GM23338 (cell line): ENCODE measurements around the gene LYVE1. TPM values are rescaled to one million over a fixed set of nuclear protein-coding genes. Genes with fewer than 3 reads are reported as not detected.

ENCODE experiments used
- ATAC-seq: fragments of 200-7000 bp; cut with Tn5 transposase; 3 replicates; pipeline ENCODE4 v1.9.1; 2020
- DNase-seq: peaks from one replicate; pipeline ENCODE4 v3.0.0-alpha.2; 2015; ENCODE audit warnings: low spot score
- H2AFZ ChIP-seq: fragments of 200-600 bp; sonication (generic); 2 replicates; pipeline ENCODE4 v1.8.0; 2016; ENCODE audit warnings: antibody characterized with exemption, mild to moderate bottlenecking, moderate library complexity
- H3F3A ChIP-seq: fragments of 200-600 bp; sonication (generic); replicated peaks from 2 replicates; pipeline ENCODE4 v1.8.0; 2017; ENCODE audit warnings: antibody characterized with exemption, mixed run types, low read depth
- H3K27ac ChIP-seq: fragments of 200-600 bp; sonication (generic); 2 replicates; pipeline ENCODE4 v1.6.1; 2016; ENCODE audit warnings: low read depth
- H3K27me3 ChIP-seq: fragments of 200-600 bp; sonication (generic); 2 replicates; pipeline ENCODE4 v1.8.0; 2016; ENCODE audit warnings: mild to moderate bottlenecking, mixed run types, moderate library complexity; ENCODE audit not compliant: insufficient read depth
- H3K36me3 ChIP-seq: fragments of 200-600 bp; sonication (generic); 2 replicates; pipeline ENCODE4 v1.8.0; 2016; ENCODE audit warnings: mild to moderate bottlenecking; ENCODE audit not compliant: insufficient read depth
- H3K4me1 ChIP-seq: fragments of 200-600 bp; sonication (generic); 2 replicates; pipeline ENCODE4 v1.8.0; 2016; ENCODE audit warnings: mild to moderate bottlenecking, moderate library complexity; ENCODE audit not compliant: insufficient read depth
- H3K4me2 ChIP-seq: fragments of 200-600 bp; sonication (generic); 2 replicates; pipeline ENCODE4 v1.7.1; 2017; ENCODE audit warnings: mixed run types
- H3K4me3 ChIP-seq: fragments of 200-600 bp; sonication (generic); 2 replicates; pipeline ENCODE4 v1.6.1; 2016; ENCODE audit warnings: mixed run types
- H3K79me2 ChIP-seq: fragments of 200-600 bp; sonication (generic); replicated peaks from 2 replicates; pipeline ENCODE4 v1.8.0; 2017; ENCODE audit warnings: mild to moderate bottlenecking; ENCODE audit not compliant: insufficient read depth
- H3K9me2 ChIP-seq: fragments of 200-600 bp; sonication (generic); 2 replicates; pipeline ENCODE4 v1.8.0; 2017; ENCODE audit not compliant: insufficient read depth
- H4K20me1 ChIP-seq: fragments of 200-600 bp; sonication (generic); replicated peaks from 2 replicates; pipeline ENCODE4 v1.8.0; 2017; ENCODE audit warnings: mild to moderate bottlenecking; ENCODE audit not compliant: insufficient read depth
- H3K27ac Mint-ChIP-seq: 2 replicates; pipeline ENCODE4 v1.8.0; 2020; ENCODE audit warnings: inconsistent platforms, mild to moderate bottlenecking, moderate library complexity, mixed read lengths
- H3K27me3 Mint-ChIP-seq: 3 replicates; pipeline ENCODE4 v1.8.0; 2022; ENCODE audit warnings: low read depth, mild to moderate bottlenecking, moderate library complexity, mixed read lengths, inconsistent platforms; ENCODE audit not compliant: insufficient read depth, poor library complexity
- H3K36me3 Mint-ChIP-seq: 3 replicates; pipeline ENCODE4 v1.8.0; 2021; ENCODE audit warnings: low read depth, mild to moderate bottlenecking, inconsistent platforms, moderate library complexity, mixed read lengths
- H3K4me1 Mint-ChIP-seq: 3 replicates; pipeline ENCODE4 v1.8.0; 2020; ENCODE audit warnings: mild to moderate bottlenecking, inconsistent platforms, mixed read lengths
- H3K4me3 Mint-ChIP-seq: 3 replicates; pipeline ENCODE4 v1.8.0; 2021; ENCODE audit warnings: moderate library complexity, mild to moderate bottlenecking, inconsistent platforms, mixed read lengths
- H3K9me3 Mint-ChIP-seq: 3 replicates; pipeline ENCODE4 v1.8.0; 2020; ENCODE audit warnings: moderate library complexity, mild to moderate bottlenecking, inconsistent platforms, mixed read lengths
- CREB1 ChIP-seq: fragments of 250-450 bp; sonication (Bioruptor Pico); IDR thresholded peaks from 2 replicates; pipeline ENCODE4 v1.5.0; 2020; ENCODE audit warnings: low read depth, mild to moderate bottlenecking, moderate library complexity
- CTCF ChIP-seq, 2 experiments: fragments of 200-600 bp in 1 of 2; sonication (generic) in 1 of 2; conservative IDR thresholded peaks; 2 replicates each; pipeline versions ENCODE4 v1.5.1 to v1.6.1; 2016 to 2017; ENCODE audit warnings: antibody characterized with exemption in 2 of 2, low read depth in 2 of 2, mild to moderate bottlenecking in 2 of 2, moderate library complexity in 1 of 2
- EZH2 ChIP-seq: fragments of 200-600 bp; sonication (generic); IDR thresholded peaks from one replicate; pipeline ENCODE4 v1.8.0; 2017; ENCODE audit warnings: antibody characterized with exemption, mild to moderate bottlenecking, low read depth; ENCODE audit not compliant: unreplicated experiment
- JUNB ChIP-seq: IDR thresholded peaks from one replicate; pipeline ENCODE4 v1.6.1; 2016; ENCODE audit warnings: antibody characterized with exemption; ENCODE audit not compliant: unreplicated experiment
- REST ChIP-seq: IDR thresholded peaks from one replicate; pipeline ENCODE4 v1.6.1; 2018; ENCODE audit warnings: antibody characterized with exemption; ENCODE audit not compliant: unreplicated experiment
- STAT1 ChIP-seq: IDR thresholded peaks from one replicate; pipeline ENCODE4 v1.6.1; 2016; ENCODE audit warnings: antibody characterized with exemption; ENCODE audit not compliant: unreplicated experiment
- ZNF114 ChIP-seq: fragments of 250-450 bp; sonication (Bioruptor Pico); IDR thresholded peaks from 2 replicates; pipeline ENCODE4 v1.5.0; 2020; ENCODE audit warnings: mild to moderate bottlenecking, moderate library complexity
- ZNF462 ChIP-seq: fragments of 250-450 bp; sonication (Bioruptor Pico); IDR thresholded peaks from 2 replicates; pipeline ENCODE4 v1.5.0; 2020; ENCODE audit warnings: mild to moderate bottlenecking, moderate library complexity
- polyA plus RNA-seq: library from polyadenylated mRNA; unstranded; fragments of >200 nt; fragmentation: Nextera tagmentation; extraction: Ambion mirVana; gene quantifications from 2 replicates; pipeline ENCODE4 v1.2.1, GENCODE V29; 2016
- total RNA-seq: library from RNA; depleted of rRNA; stranded (reverse); fragments of >200 nt; shearing (Covaris generic); gene quantifications from 2 replicates; pipeline ENCODE4 v1.2.3, GENCODE V29; 2014

LYVE1 gene
- total and polyA plus RNA-seq, 2 experiments from 2014 or later = 0.94 TPM; not detected in 1

- TF ChIP-seq ZNF462 (CRISPR knock-in tag) (no peak), CTCF (conservative IDR thresholded peaks at IDR 0.05; ENCODE audit: low read depth in 2 of 2) (no peak), EZH2 (no peak), STAT1 (no peak), CREB1 (no peak), JUNB (no peak)
Measured at GRCh38 chr11:10538924-10539323, 29.5 kb downstream of the LYVE1 start (continued).

- peaks cover 9% of the 10 kb centered on the region; the same call in 1 of the 2 replicates for H3K27me3 ChIP-seq
- no peak overlapping the region for H3K27ac ChIP-seq
- peaks cover 9% of the 10 kb centered on the region for H3K4me1 ChIP-seq
- H3K4me1 Mint-ChIP-seq = peaks cover 8% of the 10 kb centered on the region
- H2AFZ ChIP-seq = no peak overlapping the region
- DNase-seq (no peak), ATAC-seq (no peak)
- no peak overlapping the region for H3K4me2 ChIP-seq
- no peaks in the 10 kb centered on the region for H3K9me2 ChIP-seq
- peaks cover 6% of the 10 kb centered on the region for H3K27me3 Mint-ChIP-seq
- no peaks in the 10 kb centered on the region for H3K79me2 ChIP-seq
- no peaks in the 10 kb centered on the region for H3K36me3 ChIP-seq
- no peaks in the 10 kb centered on the region for H3F3A ChIP-seq
- no peak overlapping the region for H3K4me3 Mint-ChIP-seq
- H4K20me1 ChIP-seq = no peaks in the 10 kb centered on the region
- no peaks in the 10 kb centered on the region for H3K9me3 Mint-ChIP-seq
- no peak overlapping the region for H3K27ac Mint-ChIP-seq
- H3K4me3 ChIP-seq = no peak overlapping the region
- no peaks in the 10 kb centered on the region for H3K36me3 Mint-ChIP-seq
- TF ChIP-seq CTCF (conservative IDR thresholded peaks at IDR 0.05; ENCODE audit: low read depth in 2 of 2) (no peak), JUNB (no peak), ZNF114 (CRISPR knock-in tag) (no peak), EZH2 (no peak), REST (no peak)
Measured at GRCh38 chr11:10537600-10537999, 30.9 kb downstream of the LYVE1 start.
